Peyer's patch (tissue), 4 donors: Measurements from ENCODE around the gene FAU. TPM values are rescaled to one million over a fixed set of nuclear protein-coding genes. Genes with fewer than 3 reads are reported as not detected.
"Not testable (repeated sequence)": the region's sequence is repeated elsewhere in the genome, so short reads cannot be mapped to it uniquely, and the experiment has no call there.

Source experiments
- DNase-seq, 3 donors: peaks; one replicate each; pipeline ENCODE4 v3.0.0-alpha.2; 2017 to 2019
- H3K27ac ChIP-seq, 4 donors: fragments of 200-600 bp; sonication (generic); one replicate each; pipeline ENCODE4 v1.5.1; 2016 to 2019
- H3K27me3 ChIP-seq, 2 donors: fragments of 200-600 bp; sonication (generic); one replicate each; pipeline ENCODE4 v1.5.1; 2019
- H3K36me3 ChIP-seq, 3 donors: fragments of 200-600 bp; sonication (generic); one replicate each; pipeline ENCODE4 v1.5.1; 2016 to 2019
- H3K4me1 ChIP-seq, 4 donors: fragments of 200-600 bp; sonication (generic); one replicate each; pipeline ENCODE4 v1.5.1; 2016 to 2019
- H3K4me3 ChIP-seq, 4 donors: fragments of 200-600 bp; sonication (generic); 1 replicate in 3 of 4; 2 replicates in 1 of 4; pipeline ENCODE4 v1.5.1; 2016 to 2019; ENCODE audit warnings: mild to moderate bottlenecking in 1 of 4
- H3K9me3 ChIP-seq, 4 donors: fragments of 200-600 bp; sonication (generic); one replicate each; pipeline ENCODE4 v1.5.1; 2016 to 2019; ENCODE audit warnings: mild to moderate bottlenecking in 1 of 4
- CTCF ChIP-seq, 6 experiments: fragments of 450-650 bp in 4 of 6; fragments of 200-600 bp in 2 of 6; sonication (generic) in 1 of 6; IDR thresholded peaks; one replicate each; pipeline ENCODE4 v1.5.1; 2017 to 2019; ENCODE audit warnings: antibody characterized with exemption in 6 of 6, mild to moderate bottlenecking in 3 of 6, moderate library complexity in 1 of 6
- POLR2A ChIP-seq, 2 donors: fragments of 450-650 bp; IDR thresholded peaks; one replicate each; pipeline ENCODE4 v1.5.1; 2017; ENCODE audit warnings: antibody characterized with exemption in 2 of 2, mild to moderate bottlenecking in 2 of 2, moderate library complexity in 2 of 2
- total RNA-seq, 4 donors: library from RNA; depleted of rRNA; stranded (reverse); fragments of >200 nt; gene quantifications; one replicate each; pipeline ENCODE4 v1.1.0, GENCODE V29; 2016

The FAU gene
- total RNA-seq, 4 donors from 2014 or later = 412 to 714 (median 579) TPM

- Histone ChIP-seq H3K36me3 (no peaks in the 10 kb centered on the region), H3K27ac (no peak overlapping the region), H3K9me3 (no peaks in the 10 kb centered on the region), H3K4me1 (no peaks in the 10 kb centered on the region), H3K27me3 (no peaks in the 10 kb centered on the region), H3K4me3 (no peak overlapping the region)
- TF ChIP-seq POLR2A (IDR thresholded peaks at IDR 0.05) = no peak
- no peak for TF ChIP-seq CTCF (IDR thresholded peaks at IDR 0.05)
- no peak for DNase-seq
Observed at GRCh38 chr11:65156256-65156655, 34.3 kb upstream of the FAU start.

- Histone ChIP-seq H3K9me3 (no peaks in the 10 kb centered on the region), H3K27ac (no peak overlapping the region), H3K4me1 (peaks cover 0 to 10% (median 0%) of the 10 kb centered on the region in 4 donors), H3K4me3 (no peak overlapping the region), H3K36me3 (no peaks in the 10 kb centered on the region), H3K27me3 (no peaks in the 10 kb centered on the region)
- TF ChIP-seq POLR2A (IDR thresholded peaks at IDR 0.05) = no peak
- no peak for TF ChIP-seq CTCF (IDR thresholded peaks at IDR 0.05)
- DNase-seq = no peak
Observed at GRCh38 chr11:65152122-65152521, 30.2 kb upstream of the FAU start.

- Histone ChIP-seq H3K36me3 (no peaks in the 10 kb centered on the region), H3K9me3 (no peaks in the 10 kb centered on the region), H3K27me3 (no peaks in the 10 kb centered on the region), H3K4me1 (peaks cover 0 to 10% (median 0%) of the 10 kb centered on the region in 4 donors), H3K27ac (peak overlapping the region in 3 of 4 donors; percentile 32 to 76 (median 74)), H3K4me3 (no peak overlapping the region)
- no peak for TF ChIP-seq POLR2A (IDR thresholded peaks at IDR 0.05)
- DNase-seq = peak in 1 of 3 donors; percentile 19
Observed at GRCh38 chr11:65151331-65151899, 29.5 kb upstream of the FAU start.

GRCh38 chr11:65150509-65151299 lies 28.8 kb upstream of the FAU start:
- no peaks in the 10 kb centered on the region for H3K27me3 ChIP-seq
- no peaks in the 10 kb centered on the region for H3K36me3 ChIP-seq
- no peak overlapping the region for H3K4me3 ChIP-seq
- no peaks in the 10 kb centered on the region for H3K9me3 ChIP-seq
- H3K27ac ChIP-seq = peak overlapping the region in 3 of 4 donors; percentile 32 to 76 (median 74)
- TF ChIP-seq POLR2A (IDR thresholded peaks at IDR 0.05) (peak in 1 of 2 donors; percentile 46), CTCF (IDR thresholded peaks at IDR 0.05) (peak in 1 of 6 experiments; percentile 8)
- peaks cover 0 to 10% (median 0%) of the 10 kb centered on the region in 4 donors for H3K4me1 ChIP-seq
- peak; percentile 44 to 93 (median 85) for DNase-seq

- H3K9me3 ChIP-seq, DNase-seq: not testable (repeated sequence)
Observed at GRCh38 chr11:65150131-65150508, 28.2 kb upstream of the FAU start.

GRCh38 chr11:65148657-65149056 lies 26.7 kb upstream of the FAU start:
- no peak for DNase-seq
- Histone ChIP-seq H3K36me3 (no peaks in the 10 kb centered on the region), H3K4me3 (no peak overlapping the region), H3K27me3 (no peaks in the 10 kb centered on the region), H3K9me3 (no peaks in the 10 kb centered on the region), H3K27ac (no peak overlapping the region), H3K4me1 (peaks cover 0 to 10% (median 0%) of the 10 kb centered on the region in 4 donors)
- TF ChIP-seq CTCF (IDR thresholded peaks at IDR 0.05) (no peak), POLR2A (IDR thresholded peaks at IDR 0.05) (no peak)

More at GRCh38 chr11:65150131-65150508, 28.2 kb upstream of the FAU start:
- peak overlapping the region in 3 of 4 donors; percentile 32 to 76 (median 74) for H3K27ac ChIP-seq
- not testable (repeated sequence) for H3K4me3 ChIP-seq, H3K36me3 ChIP-seq, H3K27me3 ChIP-seq
- H3K4me1 ChIP-seq = peaks cover 0 to 10% (median 0%) of the 10 kb centered on the region in 4 donors
